ENCODE measurements around the gene GNGT2.
A peak's percentile ranks its signal among the peaks of the same experiment; 100 is the strongest.

GNGT2 gene

DNA sequence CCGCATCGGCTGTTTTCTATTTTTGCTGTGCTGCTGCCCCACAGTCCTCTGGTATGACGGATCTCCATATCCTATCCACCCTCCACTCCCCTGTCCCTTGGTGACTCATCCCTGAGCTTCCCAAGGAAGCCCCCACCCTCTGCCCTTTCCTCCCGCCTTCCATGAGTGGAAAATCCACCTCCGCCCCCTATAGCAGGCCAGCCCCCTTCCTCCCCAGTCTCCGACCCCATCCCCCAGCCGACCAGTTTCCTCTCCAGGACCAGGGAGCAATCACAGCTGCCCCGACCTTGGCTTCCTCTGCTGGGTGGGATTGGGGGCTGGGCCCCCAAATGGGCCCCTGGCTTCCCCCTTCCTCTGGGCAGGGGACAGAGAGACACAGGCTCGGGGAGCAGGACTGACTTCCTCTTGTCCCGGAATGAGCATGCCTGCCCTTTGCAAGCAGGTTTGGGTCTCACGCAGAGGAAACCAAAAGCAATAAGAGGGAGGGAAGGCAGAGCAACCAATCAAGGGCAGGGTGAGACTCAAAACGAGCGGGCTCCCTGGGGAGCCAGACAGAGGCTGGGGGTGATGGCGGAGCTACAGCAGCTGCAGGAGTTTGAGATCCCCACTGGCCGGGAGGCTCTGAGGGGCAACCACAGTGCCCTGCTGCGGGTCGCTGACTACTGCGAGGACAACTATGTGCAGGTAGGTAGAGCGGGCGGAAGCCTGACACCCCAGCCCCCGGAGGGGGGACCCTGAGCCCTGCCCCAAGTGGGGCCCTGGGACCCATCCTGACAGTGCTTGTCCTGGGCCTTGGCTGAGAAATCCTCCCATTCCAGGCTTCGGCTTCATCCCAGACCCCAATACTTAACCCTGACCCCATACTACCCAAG, at the start of gene GNGT2, which contains the start of gene ABI3:
Gene GNGT2 (minus strand): TSS at position 417 of the 872 bp plus-strand sequence. CDS start 3,152 bp downstream, outside the sequence.
Gene ABI3 (plus strand): TSS at position 550 of the 872 bp plus-strand sequence. CDS start 18 bp downstream, at position 568.
- DNase-seq, result peak; percentile 69 to 76

DNA sequence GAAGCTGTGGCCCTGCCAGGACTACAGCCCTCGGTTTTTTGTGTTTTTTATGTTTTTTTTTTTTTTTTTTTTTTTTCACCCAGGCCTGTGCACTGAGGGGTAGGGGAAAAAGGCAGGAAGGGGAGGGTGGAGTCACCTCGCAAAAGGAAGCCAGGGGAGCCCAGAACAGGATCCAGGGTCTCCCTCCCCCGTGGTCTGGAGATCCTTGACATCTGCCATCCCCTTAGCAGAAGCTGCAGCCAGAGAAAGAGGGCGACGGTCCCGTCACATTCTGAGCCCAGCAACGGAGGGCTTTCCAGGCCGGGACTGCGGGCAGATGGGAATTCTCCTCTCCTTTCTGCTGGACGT, 49.3 kb upstream of the GNGT2 start:
- no peak for DNase-seq

DNA sequence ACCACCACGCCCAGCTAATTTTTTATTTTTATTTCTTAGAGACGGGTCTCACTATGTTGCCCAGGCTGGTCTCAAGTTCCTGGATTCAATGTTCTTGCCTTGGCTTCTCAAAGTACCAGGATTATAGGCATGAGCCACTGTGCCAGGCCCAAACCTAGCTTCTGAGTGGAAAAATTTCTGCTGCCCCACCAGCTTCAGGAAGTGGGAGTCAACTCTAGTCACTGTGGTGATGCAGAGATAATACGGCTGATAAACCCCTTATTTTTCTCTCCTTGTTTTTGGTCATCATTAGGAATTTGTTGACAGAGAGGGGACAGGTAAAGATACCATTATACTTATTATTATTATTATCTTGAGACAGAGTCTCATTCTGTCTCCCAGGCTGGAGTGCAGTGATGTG, 48.0 kb upstream of the GNGT2 start:
- no peak for DNase-seq

DNA sequence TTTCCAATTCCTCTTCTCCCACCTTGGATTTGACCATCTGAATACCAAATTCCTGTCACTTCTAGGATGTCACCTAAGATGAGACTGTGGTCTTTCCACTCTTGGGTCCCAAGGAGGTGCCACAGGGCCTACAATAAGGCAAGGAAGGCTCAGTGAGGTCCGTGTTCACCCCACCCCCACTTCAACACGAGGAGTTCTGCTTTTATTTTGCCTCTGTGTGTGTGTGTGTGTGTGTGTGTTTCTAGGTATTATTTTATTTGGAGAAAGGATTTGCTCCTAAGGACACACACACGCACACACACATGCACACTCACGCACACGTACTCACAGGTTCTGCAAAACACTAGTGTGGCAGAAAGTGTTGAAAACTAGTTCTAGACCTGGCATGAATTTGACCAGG, 44.8 kb upstream of the GNGT2 start:
- no peak for DNase-seq

DNA sequence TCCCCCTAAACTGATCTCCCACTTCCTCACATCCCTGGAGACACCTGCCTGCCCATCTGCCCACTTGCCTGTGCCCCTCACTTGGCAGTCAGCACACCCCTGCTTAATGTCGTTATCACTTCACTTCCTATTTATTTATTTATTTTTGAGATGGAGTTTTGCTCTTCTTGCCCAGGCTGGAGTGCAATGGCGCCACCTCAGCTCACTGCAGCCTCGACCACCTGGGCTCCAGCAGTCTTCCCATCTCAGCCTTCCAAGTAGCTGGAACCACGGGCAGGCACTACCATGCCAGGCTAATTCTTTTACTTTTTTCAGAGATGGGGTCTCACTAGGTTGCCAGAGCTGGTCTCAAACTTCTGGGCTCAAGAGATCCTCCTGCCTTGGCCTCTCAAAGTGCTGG, 43.7 kb upstream of the GNGT2 start:
- DNase-seq, result no peak

DNA sequence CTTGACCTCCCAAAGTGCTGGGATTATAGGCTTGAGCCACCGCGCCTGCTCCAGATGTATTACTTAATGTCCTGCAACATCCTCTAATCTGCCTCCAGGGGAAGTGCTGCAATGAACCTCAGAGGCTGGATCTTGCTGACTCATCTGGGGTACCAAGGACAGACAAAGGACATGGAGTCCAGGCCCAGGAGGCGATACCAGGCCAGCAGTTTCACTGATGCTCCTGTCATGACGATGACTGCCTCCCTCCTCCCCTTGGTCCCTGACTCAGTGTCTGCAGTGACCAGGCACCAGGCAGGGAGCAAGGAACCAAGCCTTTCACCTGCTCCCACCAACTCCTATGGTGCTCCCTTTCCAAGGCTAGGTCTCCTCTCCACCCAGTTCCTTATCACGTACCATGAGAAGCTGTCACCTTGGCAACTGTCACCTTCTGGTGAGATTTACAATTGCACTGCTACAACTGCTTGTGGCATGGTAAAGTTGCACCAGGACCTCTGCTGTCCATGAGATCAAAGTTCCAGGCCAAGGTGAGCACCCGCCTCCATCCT, 41.8 kb upstream of the GNGT2 start:
- DNase-seq, result no peak

DNA sequence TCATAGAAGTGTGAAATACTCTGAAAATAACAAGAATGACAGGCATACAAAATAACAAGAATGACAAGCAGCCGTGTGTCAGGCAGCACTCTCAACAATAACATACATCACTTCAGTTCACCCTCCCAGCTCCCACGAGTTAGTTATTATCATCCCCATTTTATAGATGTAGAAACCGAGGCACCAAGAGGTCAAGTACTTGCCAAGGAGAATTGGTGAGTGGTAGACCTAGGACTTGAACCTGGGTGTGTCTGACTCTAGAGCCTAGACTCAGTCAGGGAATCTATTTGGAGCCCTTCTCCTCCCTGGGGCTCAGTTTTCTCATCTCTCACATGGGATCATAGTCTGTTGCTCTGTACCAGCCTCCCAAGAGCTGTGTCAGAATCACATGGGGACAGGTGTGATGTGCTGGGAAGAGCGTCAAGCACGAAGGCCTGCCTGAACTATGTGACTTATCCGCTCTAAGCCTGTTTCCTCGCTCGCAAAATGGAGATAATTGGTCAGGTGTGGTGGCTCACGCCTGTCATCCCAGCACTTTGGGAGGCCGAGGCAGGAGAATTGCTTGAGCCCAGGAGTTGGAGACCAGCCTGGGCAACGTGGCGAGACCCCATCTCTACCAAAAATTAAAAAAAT, 39.6 kb upstream of the GNGT2 start:
- DNase-seq, result no peak

DNA sequence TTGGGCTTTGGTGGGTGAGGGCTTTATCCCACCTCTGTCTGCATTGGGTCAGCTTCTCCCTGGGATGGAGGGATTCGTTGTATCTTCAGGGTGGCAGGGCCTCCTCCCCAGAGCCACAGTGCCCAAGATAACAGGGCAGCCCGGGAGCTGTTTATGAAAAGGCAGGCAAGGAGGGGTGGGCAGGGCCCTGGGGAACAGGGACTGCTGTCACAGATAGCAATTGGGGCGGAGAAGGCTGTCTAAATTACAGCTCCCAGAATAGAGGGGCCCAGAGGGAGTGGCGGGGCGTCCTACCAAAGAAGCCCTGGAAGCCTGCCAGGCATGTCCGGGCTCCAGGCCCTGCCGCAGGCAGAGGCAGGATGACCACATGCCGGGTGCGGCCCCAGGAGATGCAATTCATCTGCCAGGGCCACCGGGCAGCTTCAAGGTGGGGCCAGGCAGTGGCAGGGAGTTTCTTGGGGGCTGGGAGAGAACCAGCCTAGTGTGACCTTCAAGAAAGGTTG, 39.0 kb upstream of the GNGT2 start:
- no peak for DNase-seq

DNA sequence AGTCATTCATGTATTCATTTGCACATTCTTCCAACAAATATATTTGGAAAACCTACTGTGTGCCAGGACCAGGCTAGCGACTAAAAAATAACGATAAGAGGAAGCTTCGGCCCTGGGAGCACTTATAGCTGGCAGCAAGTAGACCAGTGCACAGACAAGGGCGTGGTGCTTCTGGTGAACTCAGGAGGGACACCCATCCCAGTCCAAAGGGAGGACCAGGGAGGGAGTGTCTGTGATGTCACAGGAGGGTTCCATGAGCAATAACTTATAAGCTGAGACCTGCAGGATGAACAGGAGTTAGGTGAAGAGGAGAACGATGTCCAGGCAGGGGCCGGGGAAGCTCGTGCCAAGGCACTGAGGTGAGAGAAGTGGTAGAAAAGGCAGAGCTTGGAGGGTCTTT, 37.6 kb upstream of the GNGT2 start:
- DNase-seq, result no peak

DNA sequence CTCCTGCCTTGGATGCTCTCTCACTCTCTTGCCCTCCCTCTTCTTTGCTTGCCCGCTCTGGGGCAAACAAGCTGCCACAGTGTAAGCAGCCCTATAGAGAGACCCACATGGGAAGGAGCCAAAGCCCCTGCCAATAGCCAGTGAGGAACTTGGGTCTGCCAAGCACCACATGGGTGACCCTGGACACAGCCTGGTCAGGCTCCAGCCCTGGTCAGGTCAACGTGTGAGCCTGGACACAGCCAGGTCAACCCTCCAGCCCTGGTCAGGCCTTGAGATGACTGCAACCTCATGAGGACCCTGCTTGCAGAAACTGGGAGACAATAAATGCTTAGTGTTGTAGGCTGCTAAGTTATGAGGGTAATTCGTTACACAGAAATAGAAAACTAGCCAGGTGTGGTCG, 34.5 kb upstream of the GNGT2 start:
- DNase-seq, result no peak

DNA sequence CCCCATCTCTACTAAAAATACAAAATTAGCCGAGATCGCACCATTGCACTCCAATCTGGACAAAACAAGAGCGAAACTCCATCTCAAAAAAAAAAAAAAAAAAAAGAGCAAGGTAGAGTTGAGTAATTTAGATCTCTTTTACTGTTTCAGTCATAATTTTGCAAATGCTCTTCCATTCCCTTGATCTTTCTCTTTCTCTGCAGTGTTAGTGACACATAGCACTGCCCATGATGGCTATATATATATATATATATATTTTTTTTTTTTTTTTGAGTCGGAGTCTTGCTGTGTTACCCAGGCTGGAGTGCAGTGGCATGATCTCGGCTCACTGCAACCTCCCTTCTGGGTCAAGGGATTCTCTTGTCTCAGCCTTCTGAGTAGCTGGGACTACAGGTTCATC, 32.4 kb upstream of the GNGT2 start:
- DNase-seq, result no peak

DNA sequence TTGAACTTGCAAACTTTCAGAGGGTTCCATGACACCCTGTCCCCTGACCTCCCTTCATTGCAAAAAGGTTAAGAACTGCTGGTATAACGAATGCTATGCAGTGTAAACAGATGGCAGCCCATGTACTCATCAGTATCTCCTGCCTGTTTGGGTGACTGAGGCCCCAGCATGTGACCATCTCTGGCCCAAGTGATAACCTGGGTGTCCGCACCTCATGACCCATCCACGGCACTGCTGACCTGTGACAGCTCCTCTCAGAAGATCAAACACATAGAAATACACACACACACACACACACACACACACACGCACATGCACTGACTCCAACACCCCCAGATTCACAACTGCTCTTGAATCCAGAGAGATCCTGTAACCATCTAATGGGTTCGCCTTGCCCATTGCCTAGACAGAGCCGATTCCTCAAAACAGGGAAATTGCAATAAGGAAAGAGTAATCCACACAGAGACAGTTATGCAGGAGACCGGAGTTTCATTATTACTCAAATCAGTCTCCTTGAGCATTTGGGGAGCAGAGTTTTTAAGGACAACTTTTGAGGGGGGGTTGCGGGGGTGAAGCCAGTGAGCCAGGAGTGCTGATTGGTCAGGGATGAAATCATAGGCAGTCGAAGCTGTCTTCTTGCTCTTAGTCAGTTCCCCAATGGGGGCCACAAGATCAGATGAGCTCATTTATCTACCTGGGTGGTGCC, 31.5 kb upstream of the GNGT2 start:
- no peak for DNase-seq

DNA sequence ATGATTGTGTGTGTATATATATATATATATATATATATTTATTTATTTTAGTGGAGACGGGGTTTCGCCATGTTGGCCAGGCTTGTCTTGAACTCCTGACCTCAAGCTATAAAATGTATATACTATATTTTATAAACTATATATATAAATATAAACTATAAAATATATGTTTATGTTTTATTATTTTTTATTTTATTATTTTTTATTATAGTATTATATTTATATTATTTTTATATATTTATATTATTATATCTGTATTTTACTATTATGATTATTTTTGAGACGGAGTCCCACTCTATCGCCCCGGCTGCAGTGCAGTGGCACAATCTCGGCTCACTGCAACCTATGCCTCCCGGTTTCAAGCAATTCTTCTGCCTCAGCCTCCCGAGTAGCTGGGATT, 30.7 kb upstream of the GNGT2 start:
- no peak for DNase-seq

DNA sequence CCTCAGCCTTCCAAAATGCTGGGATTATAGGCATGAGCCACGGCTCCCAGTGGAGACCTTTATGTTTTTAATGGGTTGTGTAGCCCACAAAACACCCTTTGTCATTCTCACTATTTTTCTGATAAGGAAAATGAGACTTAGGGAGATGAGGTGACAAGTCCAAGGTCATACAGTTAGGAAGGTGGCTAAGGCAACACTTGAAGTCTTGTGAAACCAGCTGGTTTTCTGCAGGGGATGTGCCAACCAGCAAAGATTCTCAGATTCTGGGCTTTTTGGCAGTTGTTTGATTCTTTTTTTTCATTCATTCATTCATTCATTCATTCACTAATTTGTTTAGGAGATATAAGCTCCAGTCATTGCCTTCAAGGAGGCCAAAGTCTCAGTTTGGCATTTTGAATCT, 30.2 kb upstream of the GNGT2 start:
- no peak for DNase-seq

DNA sequence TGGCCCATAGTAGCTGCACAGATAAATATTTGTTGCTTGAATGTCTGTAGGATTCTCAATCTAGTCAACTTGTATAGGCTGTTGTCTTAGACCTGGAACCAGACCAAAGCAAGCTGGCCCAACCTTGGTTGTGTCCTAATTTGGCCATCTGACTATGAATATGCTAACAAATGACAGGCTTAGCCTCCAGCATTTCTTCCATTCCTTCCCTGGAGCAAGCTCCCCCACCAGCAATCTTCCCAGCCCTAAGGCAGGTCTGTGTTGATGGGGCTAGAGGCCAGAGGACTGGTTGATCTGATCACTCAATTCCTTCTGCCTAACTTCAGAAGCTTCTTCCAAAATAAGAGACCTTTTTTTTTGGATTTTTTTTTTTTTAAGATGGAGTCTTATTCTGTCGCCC, 29.6 kb upstream of the GNGT2 start:
- DNase-seq, result no peak

DNA sequence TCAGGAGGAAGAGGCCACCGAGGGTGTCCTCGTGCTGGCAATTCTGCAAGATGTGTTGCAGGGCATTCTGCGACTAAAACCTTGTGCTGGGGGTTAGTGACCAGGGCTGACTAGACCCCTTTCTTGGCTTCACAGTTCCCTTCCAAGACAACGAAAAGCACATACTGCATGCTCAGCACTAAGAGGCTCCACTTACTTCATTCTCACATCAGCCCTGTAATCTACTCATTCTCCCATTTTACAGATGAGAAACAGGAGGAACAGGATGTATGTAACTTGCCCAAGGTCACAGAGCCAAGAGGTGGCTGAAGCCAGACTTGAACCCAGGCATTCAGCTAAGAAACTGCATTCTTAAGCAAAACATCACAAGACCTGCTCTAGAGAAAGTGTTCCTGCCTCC, 25.5 kb upstream of the GNGT2 start:
- no peak for DNase-seq

DNA sequence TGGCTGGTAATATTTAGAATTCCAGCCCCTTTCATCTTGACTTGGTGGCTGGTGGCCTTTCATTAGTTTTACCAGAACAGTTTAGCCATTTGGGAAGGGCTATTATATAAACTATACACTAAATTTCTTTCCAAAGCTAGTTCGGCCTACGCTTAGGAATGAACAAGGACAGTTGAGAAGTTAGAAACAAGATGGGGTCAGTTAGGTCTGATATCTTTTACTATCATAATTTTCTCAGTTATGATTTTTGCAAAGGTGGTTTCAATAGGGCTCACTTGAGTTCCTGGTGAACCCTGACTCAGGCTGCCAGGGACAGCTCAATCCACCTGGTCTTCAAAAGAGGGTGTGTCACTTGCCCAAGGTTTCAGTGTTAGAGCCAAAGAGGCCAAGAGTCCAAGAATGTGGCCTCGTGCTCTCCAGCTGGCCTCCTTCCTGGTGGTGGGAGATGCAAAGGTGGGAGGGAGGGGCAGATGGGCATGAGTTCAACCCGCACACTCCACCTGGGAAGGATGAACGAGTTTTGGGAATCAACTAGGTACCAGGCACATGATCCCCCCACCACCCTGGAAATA, 24.2 kb upstream of the GNGT2 start:
- DNase-seq, result no peak

DNA sequence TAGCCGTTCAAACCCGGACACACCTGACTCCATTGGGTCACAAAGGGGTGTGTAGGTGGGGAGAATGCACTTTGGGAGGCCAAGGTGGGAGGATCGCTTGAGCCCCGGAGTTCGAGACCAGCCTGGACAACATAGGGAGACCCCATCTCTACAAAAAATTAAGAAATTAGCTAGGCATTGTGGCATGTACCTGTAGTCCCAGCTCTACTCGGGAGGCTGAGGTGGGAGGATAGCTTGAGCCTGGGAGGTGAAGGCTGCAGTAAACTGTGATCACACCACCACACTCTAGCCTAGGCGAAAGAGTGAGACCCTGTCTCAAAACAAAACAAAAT, 21.2 kb upstream of the GNGT2 start:
- no peak for DNase-seq

DNA sequence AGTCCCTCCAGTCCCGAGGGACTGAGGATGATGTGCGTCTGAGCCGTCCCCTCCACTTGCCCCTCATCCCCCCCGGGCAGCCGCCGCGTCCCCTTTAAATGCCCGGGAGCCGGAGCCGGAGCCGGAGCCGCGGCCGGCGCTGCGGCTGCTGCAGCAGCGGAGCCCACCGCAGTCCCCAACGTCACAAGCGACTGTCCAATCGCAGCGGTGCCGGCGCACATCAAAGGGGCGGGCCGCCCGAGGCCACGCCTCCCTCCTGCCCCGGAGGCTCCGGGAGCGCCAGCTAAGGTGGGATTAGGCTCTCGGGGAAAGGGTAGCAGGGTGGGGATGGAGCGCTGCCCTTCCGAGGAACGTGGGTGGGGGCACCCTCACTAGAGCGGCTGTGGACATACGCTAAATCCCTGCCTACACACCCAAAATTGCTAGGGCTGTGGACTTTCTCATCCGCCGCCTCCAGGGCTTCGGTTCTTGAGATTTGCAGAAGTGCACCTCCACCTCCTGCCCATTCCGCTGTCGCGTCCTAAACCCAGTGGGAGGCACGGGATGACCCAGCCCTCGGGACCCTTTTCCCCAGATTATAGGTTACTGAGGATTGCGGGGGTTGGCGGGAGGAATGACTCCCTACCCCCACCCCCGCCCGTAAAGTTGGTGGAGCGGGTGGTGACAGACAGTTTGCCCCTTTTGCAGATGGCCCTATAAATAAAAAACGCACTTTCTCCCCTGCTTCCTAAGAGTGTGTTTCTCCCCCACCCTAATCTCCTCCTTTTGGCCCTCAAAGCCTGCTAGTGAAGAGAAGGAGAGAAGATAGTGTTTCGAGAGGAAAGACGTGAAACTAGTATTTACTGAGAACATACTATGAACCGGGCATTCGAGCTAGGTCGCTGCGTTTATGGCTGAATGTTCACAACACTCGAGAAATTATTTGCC, 20.5 kb upstream of the GNGT2 start, which contains the start of gene PHOSPHO1:
Gene PHOSPHO1 (minus strand): TSS at position 152 of the 927 bp plus-strand sequence. CDS start 4,096 bp downstream, outside the sequence.
- peak; percentile 83 to 86 for DNase-seq

DNA sequence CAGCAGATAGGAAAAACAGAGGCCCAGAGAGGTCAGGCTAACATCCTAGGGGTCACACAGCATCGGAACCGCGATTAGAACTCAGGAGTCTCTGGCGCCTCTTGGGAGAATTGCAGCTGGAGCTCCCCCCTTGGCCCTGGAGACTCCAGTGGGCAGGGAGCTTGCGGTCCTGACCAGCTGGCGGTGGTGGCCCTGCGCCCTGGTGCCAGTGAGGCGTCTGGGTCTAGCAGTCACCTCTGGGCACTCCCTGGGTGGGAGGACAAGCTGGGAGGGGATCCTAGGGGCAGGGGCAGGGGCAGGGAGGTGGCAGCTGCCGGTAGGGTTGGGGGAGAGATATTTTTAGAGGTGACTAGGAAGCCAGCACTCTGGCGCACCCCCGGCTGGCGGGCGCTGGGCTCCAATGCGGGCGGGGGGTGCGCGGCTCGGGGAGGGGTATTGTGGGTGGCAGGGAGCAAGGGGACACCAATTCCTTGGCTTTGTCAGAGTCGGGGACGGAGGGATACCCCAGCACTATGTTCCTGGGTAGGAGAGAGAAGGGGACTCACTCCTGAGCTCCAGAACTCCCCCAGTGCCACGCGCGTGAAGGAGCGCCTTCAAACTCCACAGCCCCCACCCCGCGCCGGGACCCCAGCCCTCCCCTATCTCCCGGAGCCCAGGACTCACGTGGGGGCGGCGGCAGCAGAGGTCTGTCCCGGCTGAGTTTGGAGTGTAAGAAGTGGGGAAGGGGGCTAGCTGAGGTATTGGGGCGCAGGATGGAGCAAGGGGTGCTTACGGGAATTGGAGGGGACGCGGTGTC, 19.6 kb upstream of the GNGT2 start:
- no peak for DNase-seq

Measured in activated CD4-positive, alpha-beta T cell treated with anti-CD3 and anti-CD28 coated beads, Interleukin-2, amount 50 U/mL, for 48 hours (primary cell).